WTC11 (cell line): ENCODE measurements around the gene SFT2D2. TPM values are rescaled to one million over a fixed set of nuclear protein-coding genes. Genes with fewer than 3 reads are reported as not detected.
A peak's percentile ranks its signal among the peaks of the same experiment; 100 is the strongest.

Experiments used
- ATAC-seq: fragments of 200-7000 bp; cut with Tn5 transposase; 2 replicates; pipeline ENCODE4 v1.10.0; 2021; ENCODE audit warnings: mild to moderate bottlenecking, moderate library complexity
- CTCF ChIA-PET: fragments of 300-600 bp; sonication (Branson Sonifier 250); formaldehyde crosslinking; loops from one replicate; lab custom pipeline; 2021; ENCODE audit warnings: antibody characterized with exemption; lab: Charles Lee
- POLR2A ChIA-PET: fragments of 350-600 bp; sonication (Branson Sonifier 250); formaldehyde crosslinking; loops from one replicate; lab custom pipeline; 2021; ENCODE audit warnings: antibody characterized with exemption; lab: Charles Lee
- DNase-seq: peaks from one replicate; pipeline ENCODE4 v3.0.0; 2021; ENCODE audit warnings: low spot score
- H3K27ac Mint-ChIP-seq: 2 replicates; pipeline ENCODE4 v1.8.0; 2021; ENCODE audit warnings: mixed read lengths
- H3K27me3 Mint-ChIP-seq: 2 replicates; pipeline ENCODE4 v1.8.0; 2021; ENCODE audit warnings: low read depth, mild to moderate bottlenecking, moderate library complexity, mixed read lengths
- H3K36me3 Mint-ChIP-seq: 2 replicates; pipeline ENCODE4 v1.8.0; 2021; ENCODE audit warnings: mixed read lengths
- H3K4me1 Mint-ChIP-seq: 2 replicates; pipeline ENCODE4 v1.8.0; 2022; ENCODE audit warnings: mixed read lengths
- H3K4me3 Mint-ChIP-seq: 2 replicates; pipeline ENCODE4 v1.8.0; 2021; ENCODE audit warnings: mild to moderate bottlenecking, moderate library complexity, mixed read lengths
- H3K9me3 Mint-ChIP-seq: 2 replicates; pipeline ENCODE4 v1.8.0; 2021; ENCODE audit warnings: mixed read lengths
- AR ChIP-seq: fragments of 250-450 bp; sonication (Bioruptor Pico); IDR thresholded peaks from 2 replicates; pipeline ENCODE4 v1.9.0; 2021; ENCODE audit warnings: mild to moderate bottlenecking
- CREM ChIP-seq: sonication (generic); formaldehyde crosslinking; IDR thresholded peaks from 2 replicates; pipeline ENCODE4 v1.8.1; 2022; ENCODE audit warnings: mild to moderate bottlenecking, missing genetic modification reagents, moderate library complexity
- E2F1 ChIP-seq: sonication (generic); formaldehyde crosslinking; IDR thresholded peaks from 2 replicates; pipeline ENCODE4 v1.8.0; 2022; ENCODE audit warnings: mild to moderate bottlenecking, missing genetic modification reagents
- ELF4 ChIP-seq: sonication (generic); formaldehyde crosslinking; IDR thresholded peaks from 2 replicates; pipeline ENCODE4 v1.8.1; 2022; ENCODE audit warnings: low read depth, mild to moderate bottlenecking, moderate library complexity, missing genetic modification reagents
- ERG ChIP-seq: fragments of 250-450 bp; sonication (Bioruptor Pico); IDR thresholded peaks from 2 replicates; pipeline ENCODE4 v1.8.0; 2021; ENCODE audit warnings: mild to moderate bottlenecking
- FOXJ3 ChIP-seq: sonication (generic); formaldehyde crosslinking; IDR thresholded peaks from 2 replicates; pipeline ENCODE4 v1.9.0; 2021; ENCODE audit warnings: missing genetic modification reagents, mild to moderate bottlenecking, borderline replicate concordance
- MYBL2 ChIP-seq: sonication (generic); formaldehyde crosslinking; IDR thresholded peaks from 2 replicates; pipeline ENCODE4 v1.8.1; 2023; ENCODE audit warnings: mild to moderate bottlenecking, moderate library complexity, missing genetic modification reagents
- PREB ChIP-seq: sonication (generic); formaldehyde crosslinking; IDR thresholded peaks from 2 replicates; pipeline ENCODE4 v1.8.1; 2022; ENCODE audit warnings: mild to moderate bottlenecking, missing genetic modification reagents, moderate library complexity, borderline replicate concordance
- SMAD4 ChIP-seq: sonication (generic); formaldehyde crosslinking; IDR thresholded peaks from 2 replicates; pipeline ENCODE4 v1.8.0; 2022; ENCODE audit warnings: mild to moderate bottlenecking, missing genetic modification reagents
- TCF7 ChIP-seq: sonication (generic); formaldehyde crosslinking; IDR thresholded peaks from 2 replicates; pipeline ENCODE4 v1.8.0; 2022; ENCODE audit warnings: mild to moderate bottlenecking, low read depth, missing genetic modification reagents, moderate library complexity
- ZNF281 ChIP-seq: sonication (generic); formaldehyde crosslinking; IDR thresholded peaks from 2 replicates; pipeline ENCODE4 v1.8.0; 2023; ENCODE audit warnings: mild to moderate bottlenecking, missing genetic modification reagents
- ZNF396 ChIP-seq: fragments of 250-450 bp; sonication (Bioruptor Pico); IDR thresholded peaks from 2 replicates; pipeline ENCODE4 v1.8.0; 2021; ENCODE audit warnings: mild to moderate bottlenecking, moderate library complexity, borderline replicate concordance
- ZNF416 ChIP-seq: fragments of 250-450 bp; sonication (Bioruptor Pico); IDR thresholded peaks from 2 replicates; pipeline ENCODE4 v1.9.0; 2021; ENCODE audit warnings: mild to moderate bottlenecking, inconsistent platforms
- ZNF423 ChIP-seq: fragments of 250-450 bp; sonication (Bioruptor Pico); IDR thresholded peaks from 2 replicates; pipeline ENCODE4 v2.1.2; 2022; ENCODE audit warnings: mild to moderate bottlenecking, moderate library complexity
- ZNF425 ChIP-seq: fragments of 250-450 bp; sonication (Bioruptor Pico); conservative IDR thresholded peaks from 2 replicates; pipeline ENCODE4 v1.9.0; 2021; ENCODE audit warnings: mild to moderate bottlenecking
- ZNF512 ChIP-seq: sonication (generic); formaldehyde crosslinking; IDR thresholded peaks from 2 replicates; pipeline ENCODE4 v1.8.1; 2022; ENCODE audit warnings: missing genetic modification reagents, borderline replicate concordance
- total RNA-seq: library from RNA; stranded (reverse); gene quantifications from 3 replicates; pipeline ENCODE4 v1.2.3, GENCODE V29; 2021

SFT2D2 gene
- total RNA-seq, 1 experiment from 2014 or later = 23.2 TPM

GRCh38 chr1:168235937-168236336 lies 10.1 kb downstream of the SFT2D2 start (continued):
- TF ChIP-seq ERG (CRISPR knock-in tag) = no peak
- no peak for TF ChIP-seq CREM (CRISPR knock-in tag)
- TF ChIP-seq ZNF416 (CRISPR knock-in tag) = no peak
- no peak for TF ChIP-seq ZNF512 (CRISPR knock-in tag)

GRCh38 chr1:168236836-168237611 lies 11.2 kb downstream of the SFT2D2 start:
- POLR2A ChIA-PET = no interaction called here

GRCh38 chr1:168243198-168243597 lies 17.4 kb downstream of the SFT2D2 start:
- H3K36me3 Mint-ChIP-seq = peaks cover 52% of the 10 kb centered on the region
- ChIA-PET POLR2A (no interaction called here), CTCF (interaction anchor here (1.0 kb wide), 2 partner anchors 8 to 100 kb away, joined by 3 to 4 read pairs; no protein-coding TSS in a partner anchor)
- ATAC-seq (no peak), DNase-seq (no peak)
- no peak overlapping the region for H3K4me3 Mint-ChIP-seq
- no peak for TF ChIP-seq TCF7 (CRISPR knock-in tag)
- no peak for TF ChIP-seq SMAD4
- no peak for TF ChIP-seq AR (CRISPR knock-in tag)
- no peak for TF ChIP-seq ELF4 (CRISPR knock-in tag)
- TF ChIP-seq ZNF281 (CRISPR knock-in tag) = no peak
- TF ChIP-seq ZNF425 = no peak
- TF ChIP-seq FOXJ3 (CRISPR knock-in tag) = no peak
- TF ChIP-seq ZNF423 = peak; percentile 62; the same call in 1 of the 2 replicates
- no peaks in the 10 kb centered on the region for H3K9me3 Mint-ChIP-seq
- H3K27me3 Mint-ChIP-seq = no peaks in the 10 kb centered on the region
- peaks cover 8% of the 10 kb centered on the region for H3K4me1 Mint-ChIP-seq
- H3K27ac Mint-ChIP-seq = no peak overlapping the region

More at GRCh38 chr1:168236836-168237611, 11.2 kb downstream of the SFT2D2 start:
- Mint-ChIP-seq H3K4me1 (no peaks in the 10 kb centered on the region), H3K4me3 (no peak overlapping the region), H3K27me3 (no peaks in the 10 kb centered on the region), H3K36me3 (peaks cover 34% of the 10 kb centered on the region), H3K9me3 (no peaks in the 10 kb centered on the region), H3K27ac (no peak overlapping the region)
- ATAC-seq (no peak), DNase-seq (no peak)
- TF ChIP-seq ZNF396 (CRISPR knock-in tag) = no peak
- no peak for TF ChIP-seq PREB (CRISPR knock-in tag)
- TF ChIP-seq MYBL2 = no peak
- no peak for TF ChIP-seq E2F1 (CRISPR knock-in tag)
- CTCF ChIA-PET = no interaction called here
